ENCODE results near the gene GUK1. TPM values are rescaled to one million over a fixed set of nuclear protein-coding genes. Genes with fewer than 3 reads are reported as not detected.

GUK1 gene
- polyA plus RNA-seq, 1 experiment = 177 TPM

DNA sequence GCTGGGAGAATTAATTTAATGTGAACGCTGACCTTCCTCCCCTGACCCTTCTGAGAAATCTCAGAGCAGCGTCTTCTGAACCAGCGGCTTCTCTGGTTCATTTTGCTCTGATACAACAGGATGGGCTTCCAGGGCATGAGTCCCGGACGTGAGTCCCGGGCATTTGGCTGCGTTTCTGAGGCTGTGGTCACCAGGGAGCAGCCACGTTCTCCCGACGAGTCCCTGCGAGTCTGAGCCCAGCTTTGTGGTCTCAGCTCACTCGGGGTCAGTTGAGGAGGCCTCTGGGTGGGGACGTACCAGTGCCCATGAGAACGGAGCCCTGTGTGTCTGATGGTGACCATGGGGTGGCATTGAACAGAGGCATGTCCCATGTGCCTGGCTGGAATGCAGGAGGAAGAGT lies 50.1 kb downstream of the GUK1 start:
- DNase-seq (ENCODE audit: low read depth, low spot score) = no peak
- Histone ChIP-seq H3K27ac (ENCODE audit: low read depth, low read length) (no peak overlapping the region), H3K4me3 (ENCODE audit: low read depth, low read length) (no peak overlapping the region), H3K27me3 (ENCODE audit: control insufficient read depth, insufficient read depth, low read length) (no peaks in the 10 kb centered on the region), H3K9me3 (ENCODE audit: control insufficient read depth, insufficient read depth, low read length) (no peaks in the 10 kb centered on the region; the same call in 1 of the 2 replicates)
- ChIA-PET CTCF (no interaction called here), POLR2A (no interaction called here)
- TF ChIP-seq CTCF (IDR thresholded peaks at IDR 0.05; ENCODE audit: low read depth, low read length) = no peak

- Histone ChIP-seq H3K9me3 (ENCODE audit: control insufficient read depth, insufficient read depth, low read length) (no peaks in the 10 kb centered on the region; the same call in 1 of the 2 replicates), H3K4me3 (ENCODE audit: low read depth, low read length) (no peak overlapping the region), H3K27ac (ENCODE audit: low read depth, low read length) (no peak overlapping the region), H3K27me3 (ENCODE audit: control insufficient read depth, insufficient read depth, low read length) (no peaks in the 10 kb centered on the region)
- ChIA-PET CTCF (no interaction called here), POLR2A (no interaction called here)
- DNase-seq (ENCODE audit: low read depth, low spot score) = no peak
- TF ChIP-seq CTCF (IDR thresholded peaks at IDR 0.05; ENCODE audit: low read depth, low read length) = no peak
Observed at GRCh38 chr1:228190778-228191177, 50.7 kb downstream of the GUK1 start.

DNA sequence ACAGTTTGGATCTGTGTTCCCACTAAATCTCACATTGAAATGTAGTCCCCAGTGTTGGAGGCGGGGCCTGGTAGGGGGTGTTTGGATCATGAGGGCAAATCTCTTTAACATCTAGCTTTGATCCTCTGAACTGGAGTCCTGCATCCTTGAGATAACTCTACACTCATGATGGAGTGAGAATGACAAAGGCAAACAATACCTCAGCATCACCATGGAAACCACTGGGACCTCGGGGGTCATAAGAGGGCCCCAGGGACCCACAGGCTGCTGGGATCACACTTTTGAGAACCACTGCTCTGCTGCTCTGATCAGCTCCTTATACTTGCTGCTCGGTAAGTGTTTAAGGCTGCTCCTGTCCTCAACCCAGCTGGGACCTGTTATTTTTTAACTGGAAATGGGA lies 54.4 kb downstream of the GUK1 start:
- ChIA-PET CTCF (interaction anchor here (0.6 kb wide), 1 partner anchor 264 kb away, joined by 8 read pairs; no protein-coding TSS in a partner anchor), POLR2A (interaction anchor here (0.7 kb wide), 1 partner anchor 157 kb away, joined by 5 read pairs; no protein-coding TSS in a partner anchor)
- no peaks in the 10 kb centered on the region; the same call in none of the 2 replicates for H3K9me3 ChIP-seq (ENCODE audit: control insufficient read depth, insufficient read depth, low read length)
- H3K4me3 ChIP-seq (ENCODE audit: low read depth, low read length) = no peak overlapping the region
- H3K27me3 ChIP-seq (ENCODE audit: control insufficient read depth, insufficient read depth, low read length) = no peaks in the 10 kb centered on the region
- DNase-seq (ENCODE audit: low read depth, low spot score) = no peak
- no peak for TF ChIP-seq CTCF (IDR thresholded peaks at IDR 0.05; ENCODE audit: low read depth, low read length)
- H3K27ac ChIP-seq (ENCODE audit: low read depth, low read length) = no peak overlapping the region

DNA sequence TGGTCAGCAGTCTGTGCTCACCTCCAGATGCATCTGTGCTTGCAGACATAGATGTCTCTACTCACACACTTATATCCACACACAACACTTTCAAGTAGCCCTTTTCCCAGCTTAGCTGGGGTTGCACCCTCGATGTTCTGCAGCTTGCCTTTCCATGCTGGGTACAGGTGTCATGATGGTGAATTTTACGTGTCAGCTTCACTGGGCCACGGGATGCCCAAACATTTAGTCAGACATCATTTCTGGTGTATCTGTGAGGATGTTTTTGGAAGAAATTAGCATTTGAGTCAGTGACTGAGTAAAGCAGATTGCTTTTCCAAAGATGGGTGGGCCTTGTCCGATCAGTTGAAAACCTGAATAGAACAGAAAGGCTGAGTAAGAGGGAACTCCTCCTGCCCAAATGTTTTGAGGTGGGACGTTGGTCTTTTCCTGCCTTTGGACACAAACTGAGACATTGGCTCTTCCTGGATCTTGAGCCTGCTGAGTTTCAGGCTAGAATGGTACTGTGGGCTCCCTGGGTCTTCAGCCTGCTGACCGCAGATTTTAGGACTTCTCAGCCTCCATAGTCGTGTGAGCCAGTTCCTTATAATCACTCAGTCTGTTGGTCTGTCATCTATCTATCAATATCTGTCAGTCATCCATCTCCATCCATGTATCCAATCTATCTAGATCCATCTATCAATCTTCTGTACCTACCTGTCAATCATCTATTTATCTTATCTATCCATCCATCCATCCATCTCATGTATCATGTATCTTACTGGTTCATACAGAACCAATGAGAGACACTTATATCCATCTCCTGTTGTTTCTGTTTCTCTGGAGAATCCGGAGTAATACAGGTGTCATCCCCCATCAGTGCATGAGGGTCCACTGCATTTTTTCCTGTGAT lies 55.1 kb downstream of the GUK1 start:
- no peak overlapping the region for H3K27ac ChIP-seq (ENCODE audit: low read depth, low read length)
- CTCF ChIA-PET = no interaction called here
- peaks cover 4% of the 10 kb centered on the region for H3K9me3 ChIP-seq (ENCODE audit: control insufficient read depth, insufficient read depth, low read length)
- H3K4me3 ChIP-seq (ENCODE audit: low read depth, low read length) = no peak overlapping the region
- H3K27me3 ChIP-seq (ENCODE audit: control insufficient read depth, insufficient read depth, low read length) = no peaks in the 10 kb centered on the region
- POLR2A ChIA-PET = no interaction called here
- TF ChIP-seq CTCF (IDR thresholded peaks at IDR 0.05; ENCODE audit: low read depth, low read length) = no peak
- no peak for DNase-seq (ENCODE audit: low read depth, low spot score)

DNA sequence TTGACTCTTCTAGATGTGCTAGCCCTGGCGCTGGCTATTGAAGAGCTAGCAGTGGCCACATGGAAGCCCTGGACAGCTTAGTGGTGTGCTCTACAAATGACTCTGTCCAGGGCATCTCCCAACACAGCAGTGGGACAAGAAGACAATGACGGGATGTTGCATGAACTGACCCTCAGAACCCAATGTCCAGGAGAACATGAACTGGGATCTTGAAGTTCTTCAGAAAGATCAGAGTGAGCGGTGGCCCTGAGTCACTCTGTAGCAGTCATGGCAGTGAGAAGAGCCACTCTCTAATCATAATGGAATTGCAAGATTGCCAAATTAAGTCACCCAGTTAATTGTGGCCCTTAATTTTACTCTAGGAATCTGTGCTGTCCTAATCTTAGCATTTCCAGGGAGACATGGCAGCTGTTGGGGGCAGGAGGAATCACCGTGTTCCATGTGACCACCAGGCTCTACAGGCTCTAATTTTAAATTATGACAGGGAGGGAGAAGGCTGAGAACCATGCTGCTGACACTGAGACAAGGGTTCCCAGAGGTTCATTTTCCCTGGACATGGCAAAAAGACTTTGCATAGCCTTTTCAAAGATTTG lies 57.6 kb downstream of the GUK1 start:
- DNase-seq (ENCODE audit: low read depth, low spot score) = no peak
- no peak overlapping the region for H3K4me3 ChIP-seq (ENCODE audit: low read depth, low read length)
- no peaks in the 10 kb centered on the region for H3K27me3 ChIP-seq (ENCODE audit: control insufficient read depth, insufficient read depth, low read length)
- CTCF ChIA-PET = no interaction called here
- H3K27ac ChIP-seq (ENCODE audit: low read depth, low read length) = no peak overlapping the region
- POLR2A ChIA-PET = no interaction called here
- H3K9me3 ChIP-seq (ENCODE audit: control insufficient read depth, insufficient read depth, low read length) = peaks cover 5% of the 10 kb centered on the region; the same call in 1 of the 2 replicates
- no peak for TF ChIP-seq CTCF (IDR thresholded peaks at IDR 0.05; ENCODE audit: low read depth, low read length)
